Glutamatergic neuron (in vitro differentiated cells): Measurements from ENCODE around the gene ADAM11. TPM values are rescaled to one million over a fixed set of nuclear protein-coding genes. Genes with fewer than 3 reads are reported as not detected.
"Not testable (repeated sequence)": the region's sequence is repeated elsewhere in the genome, so short reads cannot be mapped to it uniquely, and the experiment has no call there.

Experiments used
- DNase-seq: peaks from one replicate; pipeline ENCODE4 v3.0.0; 2022
- H3K27ac Mint-ChIP-seq: one replicate; pipeline ENCODE4 v1.8.0; 2020; ENCODE audit warnings: mild to moderate bottlenecking, mixed read lengths, inconsistent platforms; ENCODE audit not compliant: unreplicated experiment
- H3K27me3 Mint-ChIP-seq: one replicate; pipeline ENCODE4 v1.8.0; 2020; ENCODE audit warnings: mild to moderate bottlenecking, moderate library complexity, mixed read lengths, inconsistent platforms; ENCODE audit not compliant: unreplicated experiment
- H3K36me3 Mint-ChIP-seq: one replicate; pipeline ENCODE4 v1.8.0; 2020; ENCODE audit warnings: mild to moderate bottlenecking, mixed read lengths, inconsistent platforms; ENCODE audit not compliant: unreplicated experiment
- H3K4me1 Mint-ChIP-seq: one replicate; pipeline ENCODE4 v1.8.0; 2020; ENCODE audit warnings: mild to moderate bottlenecking, low read depth, mixed read lengths, inconsistent platforms; ENCODE audit not compliant: unreplicated experiment
- H3K4me3 Mint-ChIP-seq: one replicate; pipeline ENCODE4 v1.8.0; 2020; ENCODE audit warnings: mild to moderate bottlenecking, mixed read lengths, inconsistent platforms; ENCODE audit not compliant: unreplicated experiment
- H3K9me3 Mint-ChIP-seq: one replicate; pipeline ENCODE4 v1.8.0; 2020; ENCODE audit warnings: mild to moderate bottlenecking, moderate library complexity, mixed read lengths, inconsistent platforms; ENCODE audit not compliant: unreplicated experiment
- total RNA-seq: library from RNA; stranded (reverse); fragmentation: NEBNext Ultra II Directional; extraction: Animal tissue kit (Norgen Biotek cat#: 25700); gene quantifications from one replicate; pipeline ENCODE4 v1.2.1, GENCODE V29; 2021; ENCODE audit not compliant: unreplicated experiment
- TF ChIP-seq, protein P1 (sequence below): fragments of 200-600 bp; sonication (generic); IDR thresholded peaks from one replicate; pipeline ENCODE4 v1.5.0; 2021; ENCODE audit not compliant: partially characterized antibody, unreplicated experiment

The ADAM11 gene
- total RNA-seq, 1 donor from 2014 or later = 396 TPM

DNA sequence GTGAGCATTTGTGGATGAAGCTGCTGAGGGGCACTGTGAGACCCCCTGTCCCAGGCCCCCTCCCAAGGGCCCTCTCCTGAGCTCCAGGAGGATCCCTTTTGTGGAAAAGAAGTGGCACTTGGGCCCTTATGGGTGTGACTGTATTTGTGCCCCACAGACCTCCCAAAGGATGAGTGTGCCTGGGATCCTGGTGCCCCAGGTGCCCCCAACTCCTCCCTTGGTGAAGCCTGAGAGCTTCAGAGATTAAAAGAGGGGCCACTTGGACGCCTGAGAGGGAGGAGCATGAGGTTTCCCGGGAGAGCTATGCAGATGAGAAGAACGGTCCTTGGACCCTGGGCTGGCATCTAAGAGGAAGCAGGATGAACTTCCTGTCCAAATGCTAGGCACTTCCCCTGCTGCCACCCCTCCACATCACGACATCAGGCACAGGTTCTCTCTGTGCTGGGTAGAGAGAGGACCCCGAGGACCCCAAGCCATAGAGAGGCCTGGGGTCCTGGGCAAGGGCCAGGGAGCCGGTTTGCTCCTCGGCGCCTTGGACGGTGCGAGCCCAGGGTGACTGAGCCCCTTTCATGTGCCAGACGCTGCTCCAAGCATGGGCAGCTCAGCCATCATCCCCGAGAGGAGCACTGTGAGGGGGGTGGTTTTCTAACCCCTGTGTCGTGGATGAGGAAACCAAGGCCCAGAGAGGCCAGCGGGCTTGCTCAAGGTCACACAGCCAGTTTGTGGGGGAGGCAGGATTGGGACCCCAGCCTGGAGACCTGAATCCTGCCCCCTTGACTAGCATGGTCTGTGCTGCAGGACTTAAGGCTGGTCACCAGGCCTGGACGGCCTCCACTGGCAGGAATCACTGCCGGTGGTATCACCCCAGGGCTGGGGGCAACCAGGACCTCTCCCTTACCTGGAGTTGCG, 5.6 kb upstream of the ADAM11 start:
- TF ChIP-seq, protein P1, sequence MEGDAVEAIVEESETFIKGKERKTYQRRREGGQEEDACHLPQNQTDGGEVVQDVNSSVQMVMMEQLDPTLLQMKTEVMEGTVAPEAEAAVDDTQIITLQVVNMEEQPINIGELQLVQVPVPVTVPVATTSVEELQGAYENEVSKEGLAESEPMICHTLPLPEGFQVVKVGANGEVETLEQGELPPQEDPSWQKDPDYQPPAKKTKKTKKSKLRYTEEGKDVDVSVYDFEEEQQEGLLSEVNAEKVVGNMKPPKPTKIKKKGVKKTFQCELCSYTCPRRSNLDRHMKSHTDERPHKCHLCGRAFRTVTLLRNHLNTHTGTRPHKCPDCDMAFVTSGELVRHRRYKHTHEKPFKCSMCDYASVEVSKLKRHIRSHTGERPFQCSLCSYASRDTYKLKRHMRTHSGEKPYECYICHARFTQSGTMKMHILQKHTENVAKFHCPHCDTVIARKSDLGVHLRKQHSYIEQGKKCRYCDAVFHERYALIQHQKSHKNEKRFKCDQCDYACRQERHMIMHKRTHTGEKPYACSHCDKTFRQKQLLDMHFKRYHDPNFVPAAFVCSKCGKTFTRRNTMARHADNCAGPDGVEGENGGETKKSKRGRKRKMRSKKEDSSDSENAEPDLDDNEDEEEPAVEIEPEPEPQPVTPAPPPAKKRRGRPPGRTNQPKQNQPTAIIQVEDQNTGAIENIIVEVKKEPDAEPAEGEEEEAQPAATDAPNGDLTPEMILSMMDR = no peak
- H3K4me1 Mint-ChIP-seq = peaks cover 29% of the 10 kb centered on the region
- H3K4me3 Mint-ChIP-seq = no peak overlapping the region
- H3K9me3 Mint-ChIP-seq = peaks cover 14% of the 10 kb centered on the region
- no peaks in the 10 kb centered on the region for H3K36me3 Mint-ChIP-seq
- no peak for DNase-seq
- H3K27ac Mint-ChIP-seq = no peak overlapping the region
- peaks cover 17% of the 10 kb centered on the region for H3K27me3 Mint-ChIP-seq

DNA sequence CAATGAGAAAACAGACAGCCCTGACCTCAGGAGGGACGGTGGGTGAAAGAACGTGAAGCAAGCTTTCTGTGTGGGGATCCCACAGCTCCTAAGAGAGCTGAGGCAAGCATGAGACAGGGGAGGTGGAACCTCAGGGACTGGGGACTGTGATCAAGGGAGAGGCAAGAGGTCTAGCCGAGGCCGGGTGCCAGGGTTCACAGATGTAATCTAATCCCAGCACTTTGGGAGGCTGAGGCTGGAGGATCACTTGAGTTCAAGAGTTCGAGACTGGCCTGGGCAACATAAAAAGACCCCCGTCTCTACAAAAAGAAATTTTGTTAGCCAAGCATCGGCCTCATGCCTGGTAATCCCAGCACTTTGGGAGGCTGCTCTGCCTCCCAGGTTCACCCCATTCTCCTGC, 4.5 kb upstream of the ADAM11 start:
- no peak for DNase-seq
- TF ChIP-seq, protein P1 = no peak
- Mint-ChIP-seq H3K4me3 (no peak overlapping the region), H3K9me3 (peaks cover 14% of the 10 kb centered on the region), H3K4me1 (peaks cover 27% of the 10 kb centered on the region), H3K27me3 (peaks cover 17% of the 10 kb centered on the region), H3K36me3 (no peaks in the 10 kb centered on the region), H3K27ac (no peak overlapping the region)

DNA sequence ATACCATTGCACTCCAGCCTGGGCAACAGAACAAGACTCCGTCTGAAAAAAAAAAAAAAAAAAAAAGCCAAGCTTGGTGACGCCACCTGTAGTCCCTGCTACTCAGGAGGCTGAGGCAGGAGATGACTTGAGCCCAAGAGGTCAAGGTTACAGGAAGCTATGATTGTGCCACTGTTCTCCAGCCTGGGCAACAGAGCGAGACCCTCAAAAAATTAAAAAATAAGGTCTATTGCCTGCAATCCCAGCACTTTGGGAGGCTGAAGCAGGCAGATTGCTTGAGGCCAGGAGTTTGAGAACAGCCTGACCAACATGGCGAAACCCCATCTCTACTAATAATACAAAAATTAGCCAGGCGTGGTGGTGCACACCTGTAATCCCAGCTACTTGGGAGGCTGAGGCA, 3.6 kb upstream of the ADAM11 start:
- H3K4me3 Mint-ChIP-seq = not testable (repeated sequence)
- H3K27me3 Mint-ChIP-seq = peaks cover 17% of the 10 kb centered on the region

DNA sequence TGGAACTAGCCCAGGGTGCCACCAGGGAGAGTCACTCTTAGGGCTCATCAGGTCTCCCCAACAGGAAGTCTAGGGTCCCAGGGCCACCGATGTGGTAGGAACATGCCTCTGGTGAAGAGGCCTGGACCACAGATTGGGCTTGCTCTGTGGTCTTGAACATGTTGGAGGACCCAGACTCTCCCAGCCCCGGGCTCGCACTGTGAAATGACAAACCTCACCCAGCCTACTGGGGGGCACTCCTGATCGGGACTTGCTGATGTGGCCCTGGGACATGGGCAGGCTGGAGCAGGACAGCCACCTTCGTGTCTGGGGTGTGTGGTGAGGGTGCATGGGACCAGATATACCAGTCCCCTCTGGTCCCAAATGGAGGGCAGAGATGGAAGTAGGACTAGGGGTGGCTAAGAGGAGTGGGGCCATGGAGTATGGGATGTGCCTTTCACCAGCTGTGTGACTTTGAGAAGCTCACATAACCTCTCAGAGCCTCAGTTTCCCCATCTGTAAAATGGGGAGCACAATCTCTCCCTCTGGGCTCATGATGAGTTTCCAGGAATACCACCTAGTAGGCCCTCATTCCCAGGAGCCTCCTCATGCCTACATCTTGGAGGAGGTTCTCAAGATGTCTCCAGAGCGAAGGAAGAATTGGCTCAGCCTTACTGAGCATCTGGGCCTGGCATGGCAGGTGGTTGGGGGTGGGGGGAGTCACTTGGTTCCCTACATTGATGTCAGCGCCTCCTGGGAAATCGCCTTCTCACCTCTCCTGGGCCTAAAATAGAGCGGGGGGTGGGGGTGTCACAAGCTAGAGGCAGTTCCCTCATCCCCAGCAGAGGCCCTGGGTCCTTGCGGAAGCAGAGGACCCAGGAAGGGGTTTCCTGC, 1.5 kb upstream of the ADAM11 start:
- no peaks in the 10 kb centered on the region for H3K36me3 Mint-ChIP-seq
- H3K9me3 Mint-ChIP-seq = peaks cover 9% of the 10 kb centered on the region
- no peak for DNase-seq
- no peak overlapping the region for H3K4me3 Mint-ChIP-seq
- H3K27ac Mint-ChIP-seq = no peak overlapping the region
- TF ChIP-seq, protein P1 = no peak
- H3K27me3 Mint-ChIP-seq = peaks cover 13% of the 10 kb centered on the region
- H3K4me1 Mint-ChIP-seq = peaks cover 12% of the 10 kb centered on the region

More for the DNA sequence above, 3.6 kb upstream of the ADAM11 start:
- H3K36me3 Mint-ChIP-seq, H3K27ac Mint-ChIP-seq, DNase-seq: not testable (repeated sequence)
- Mint-ChIP-seq H3K9me3 (peaks cover 11% of the 10 kb centered on the region), H3K4me1 (peaks cover 21% of the 10 kb centered on the region)

DNA sequence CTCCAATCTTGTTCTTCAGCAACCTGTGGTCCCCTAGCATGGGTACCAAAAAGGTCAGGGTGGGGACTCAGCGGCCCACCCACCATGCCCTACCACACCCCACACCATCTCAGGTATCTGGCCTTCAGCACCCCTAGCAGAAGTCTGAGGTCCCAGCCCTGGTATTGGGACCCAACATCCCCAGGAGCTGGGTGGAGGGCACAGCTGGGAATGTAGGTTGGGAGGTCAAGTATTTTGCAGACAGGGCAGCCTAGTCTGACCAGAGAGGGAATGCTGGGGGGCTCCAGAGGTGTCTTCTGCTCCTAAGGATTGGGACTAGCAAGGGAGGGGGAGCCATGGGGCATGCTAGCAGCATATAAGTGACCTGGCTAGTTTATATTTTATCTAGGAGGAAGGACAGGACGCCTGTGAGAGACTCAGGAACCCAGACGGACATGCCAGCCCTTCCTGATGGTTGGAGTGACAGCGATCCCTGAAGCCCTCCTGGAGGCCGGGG, 822 bp upstream of the ADAM11 start:
- TF ChIP-seq, protein P1 = no peak
- peaks cover 13% of the 10 kb centered on the region for H3K27me3 Mint-ChIP-seq
- no peak for DNase-seq
- peak overlapping the region; percentile 80 for H3K4me3 Mint-ChIP-seq
- peaks cover 18% of the 10 kb centered on the region for H3K4me1 Mint-ChIP-seq
- peaks cover 11% of the 10 kb centered on the region for H3K9me3 Mint-ChIP-seq
- peak overlapping the region; percentile 82 for H3K27ac Mint-ChIP-seq
- no peaks in the 10 kb centered on the region for H3K36me3 Mint-ChIP-seq
